RPMI8226 (cell line): ENCODE results near the gene C9.
"Not testable (repeated sequence)": the region's sequence is repeated elsewhere in the genome, so short reads cannot be mapped to it uniquely, and the experiment has no call there.

ENCODE experiments used
- DNase-seq: peaks from one replicate; pipeline ENCODE4 v3.0.0-alpha.2; 2015

Gene C9

DNA sequence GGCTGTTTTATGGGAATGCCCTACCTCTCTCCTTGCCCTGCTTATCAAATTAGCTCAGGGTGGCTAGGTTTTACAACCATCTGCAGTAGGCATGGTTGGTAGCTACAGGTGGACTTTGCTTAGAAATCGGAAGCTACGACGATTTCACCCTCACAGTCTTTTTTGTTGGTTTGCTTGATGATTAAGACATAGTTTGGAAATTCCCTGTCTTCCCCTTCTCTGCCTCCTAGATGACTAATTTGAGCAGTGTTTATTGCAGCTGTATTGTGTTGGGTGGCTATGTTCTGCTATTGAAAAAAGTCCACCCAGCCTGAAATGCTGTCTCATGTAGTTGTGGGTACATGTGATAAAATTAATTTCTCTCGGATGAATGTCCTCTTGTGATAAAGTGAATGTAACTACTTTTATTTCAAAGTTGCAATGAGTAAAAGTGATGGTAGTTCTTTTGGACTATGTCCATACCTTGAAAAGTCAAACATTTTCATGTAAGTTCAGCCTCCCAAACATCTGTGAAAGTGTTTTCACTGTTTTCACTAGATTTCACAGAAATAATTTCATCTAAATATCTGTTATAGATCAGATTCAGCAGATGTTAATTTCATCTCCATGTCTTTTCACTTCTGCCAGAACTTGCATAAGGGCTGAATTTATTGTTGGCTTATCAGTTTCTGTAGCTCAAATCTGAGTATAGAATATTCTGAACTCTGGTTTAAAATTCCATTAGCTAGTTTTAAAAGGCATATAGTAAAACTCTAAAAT lies 107.6 kb downstream of the C9 start:
- DNase-seq: no peak

DNA sequence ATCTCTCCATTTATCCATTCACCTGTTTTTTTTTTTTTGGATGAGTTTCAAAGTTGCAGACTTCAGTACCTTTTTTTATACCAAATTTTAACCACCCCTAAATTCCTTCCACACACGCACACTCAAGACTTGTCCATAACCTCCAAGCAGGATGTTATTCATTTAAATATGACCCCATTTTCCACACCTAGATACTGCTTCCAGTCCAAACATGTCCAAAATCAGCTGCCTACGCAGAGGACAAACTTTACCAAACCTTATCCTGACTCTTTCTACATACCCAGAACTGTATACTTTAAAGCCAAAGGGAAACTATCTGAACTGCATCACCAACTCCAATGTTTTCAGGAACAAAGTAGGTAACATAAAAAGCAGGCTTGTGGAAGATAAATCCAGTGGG lies 108.9 kb downstream of the C9 start:
- no peak for DNase-seq

DNA sequence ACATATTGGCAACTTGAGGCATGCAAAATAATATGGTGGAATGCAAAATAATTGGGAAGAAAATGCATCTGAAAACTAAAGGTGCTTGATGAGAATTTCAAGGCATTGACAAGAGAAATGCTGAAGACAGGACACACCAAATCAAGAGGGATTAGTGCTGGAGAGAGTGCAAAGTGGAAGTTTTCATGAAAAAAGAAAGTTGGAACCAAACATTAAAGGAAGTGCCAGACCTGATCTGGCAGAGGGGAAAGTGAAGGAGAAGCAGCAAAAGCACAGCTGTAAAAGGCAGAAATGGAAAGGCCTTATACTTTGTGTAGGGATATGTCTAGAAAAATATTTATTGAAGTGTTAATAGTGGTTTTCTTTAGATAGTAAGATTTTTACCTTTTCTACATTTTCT lies 109.6 kb downstream of the C9 start:
- DNase-seq: no peak

DNA sequence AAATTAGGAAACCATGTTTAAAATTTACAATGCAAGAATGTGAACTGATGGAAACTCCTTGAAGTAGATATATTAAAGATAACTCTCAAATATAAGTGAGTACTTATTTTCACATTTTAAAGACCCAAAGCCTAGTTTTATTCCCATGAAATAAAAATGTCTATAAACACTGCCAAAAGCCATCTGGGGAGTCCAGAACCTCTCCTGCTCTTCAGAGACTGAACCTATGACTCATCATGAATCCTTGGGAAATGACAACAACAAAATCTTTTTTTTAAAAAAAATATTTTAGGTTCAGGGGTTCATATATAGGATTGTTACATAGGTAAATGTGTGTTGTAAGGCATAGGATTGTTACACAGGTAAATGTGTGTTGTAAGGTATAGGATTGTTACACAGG lies 111.1 kb downstream of the C9 start:
- no peak for DNase-seq

DNA sequence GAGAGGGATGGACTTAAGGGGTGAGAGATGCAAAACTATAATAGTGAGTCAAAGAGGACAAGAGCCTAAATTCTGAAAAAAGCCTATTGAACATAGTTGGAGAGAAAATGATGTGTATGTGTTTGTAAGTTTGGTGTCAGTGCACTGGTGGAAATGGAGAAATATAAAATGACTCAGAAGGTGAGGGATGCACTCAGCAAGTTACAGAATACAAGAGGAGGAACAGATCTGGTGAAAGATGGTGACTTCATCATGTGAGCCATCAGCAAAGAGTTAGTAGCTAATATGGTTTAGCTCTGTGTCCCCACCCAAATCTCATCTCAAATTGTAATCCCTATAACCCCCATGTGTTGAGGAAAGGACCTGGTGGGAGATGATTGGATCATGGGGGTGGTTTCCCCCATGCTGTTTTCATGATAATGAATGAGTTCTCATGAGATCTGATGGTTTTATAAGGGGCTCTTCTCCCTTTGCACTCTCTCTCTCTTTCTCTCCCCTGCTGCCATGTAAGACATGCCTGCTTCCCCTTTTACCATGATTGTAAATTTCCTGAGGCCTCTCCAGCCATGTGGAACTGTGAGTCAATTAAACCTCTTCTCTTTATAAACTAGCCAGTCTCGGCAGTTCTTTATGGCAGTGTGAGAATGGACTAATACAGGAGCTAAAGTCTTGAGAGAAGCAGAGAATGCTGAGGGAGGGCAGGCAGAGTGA lies 114.6 kb downstream of the C9 start:
- no peak for DNase-seq

DNA sequence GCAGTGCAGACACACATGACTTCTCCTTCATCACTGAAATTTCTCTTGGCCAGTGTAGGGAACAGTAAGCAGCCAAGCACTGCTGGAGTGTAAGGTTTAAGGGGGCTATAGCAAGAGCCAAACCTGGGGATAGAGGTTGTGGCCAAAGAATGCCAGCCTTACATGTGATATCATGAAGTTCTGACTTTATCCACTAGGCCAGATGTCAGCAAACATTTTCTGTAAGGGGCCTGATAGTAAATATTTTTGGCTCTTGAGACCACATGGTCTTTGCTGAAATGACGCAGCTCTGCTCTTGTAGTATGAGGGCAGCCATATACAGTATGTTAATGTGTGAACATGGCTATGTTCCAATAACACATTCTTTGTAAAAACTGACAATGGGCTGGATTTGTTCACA lies 115.2 kb downstream of the C9 start:
- DNase-seq: no peak

DNA sequence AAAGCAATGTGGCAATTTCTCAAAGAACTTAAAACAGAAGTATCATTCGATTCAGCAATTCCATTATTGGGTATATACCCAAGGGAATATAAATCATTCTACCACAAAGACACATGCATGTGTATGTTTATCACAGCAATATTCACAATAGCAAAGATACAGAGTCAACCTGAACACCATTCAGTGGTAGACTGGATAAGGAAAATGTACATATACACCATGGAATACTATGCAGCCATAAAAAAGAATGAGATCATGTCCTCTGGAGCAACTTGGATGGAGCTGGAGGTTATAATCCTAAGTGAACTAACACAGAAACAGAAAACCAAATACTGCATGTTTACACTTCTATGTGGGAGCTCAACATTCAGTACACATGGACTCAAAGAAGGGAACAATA lies 123.5 kb downstream of the C9 start:
- DNase-seq: no peak

DNA sequence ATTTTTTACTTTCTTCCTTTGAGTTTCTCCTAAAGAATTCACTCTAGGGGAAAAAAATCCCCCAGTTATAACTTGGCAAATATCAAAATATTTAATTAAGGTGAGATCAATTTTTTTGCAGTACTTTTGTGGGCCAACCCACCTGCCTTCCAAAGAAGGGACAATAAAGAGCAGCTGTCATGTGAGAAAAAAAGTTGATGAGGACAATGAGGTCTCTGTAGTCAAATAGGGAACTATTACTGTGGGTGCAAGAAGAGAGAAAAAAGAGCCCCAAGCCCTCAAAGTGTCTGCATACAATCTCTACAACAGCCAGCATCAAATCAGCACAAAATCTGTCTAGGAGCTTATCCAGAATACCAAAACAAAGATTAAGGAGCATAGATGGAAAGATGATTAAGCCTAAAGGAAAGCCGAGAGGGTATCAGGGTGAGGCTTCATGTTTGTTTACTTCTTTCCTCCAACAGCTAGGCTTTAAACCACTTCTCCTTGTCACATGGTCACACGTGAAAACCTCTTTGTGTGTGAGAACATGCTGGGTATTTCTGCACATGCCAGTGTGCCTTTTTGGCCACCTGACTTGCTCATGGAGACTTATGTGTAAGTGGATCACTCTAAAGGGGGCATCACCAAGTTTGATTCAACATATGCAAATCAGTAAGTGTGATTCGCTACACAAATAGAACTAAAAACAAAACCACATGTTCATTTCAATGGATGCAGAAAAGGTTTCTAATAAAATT lies 125.8 kb downstream of the C9 start:
- no peak for DNase-seq

DNA sequence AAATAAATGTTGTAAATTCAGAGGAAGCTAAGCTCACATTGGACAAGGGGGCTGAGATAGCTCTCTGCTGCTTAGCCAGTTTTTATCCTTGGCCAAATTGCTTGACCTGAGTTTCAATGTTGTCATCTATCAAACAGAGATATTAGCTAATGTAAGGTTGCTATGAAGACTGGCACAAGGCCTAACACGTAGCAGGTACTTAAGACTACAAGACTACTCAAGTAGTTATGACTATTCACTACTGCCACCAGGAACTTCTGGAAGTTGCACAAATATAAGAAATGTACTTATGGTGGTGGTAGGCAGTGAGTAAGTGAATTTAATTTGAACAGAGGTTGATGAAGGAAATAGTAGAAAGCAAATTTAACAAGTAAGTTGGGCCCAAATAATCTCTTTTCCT lies 127.6 kb downstream of the C9 start:
- no peak for DNase-seq

DNA sequence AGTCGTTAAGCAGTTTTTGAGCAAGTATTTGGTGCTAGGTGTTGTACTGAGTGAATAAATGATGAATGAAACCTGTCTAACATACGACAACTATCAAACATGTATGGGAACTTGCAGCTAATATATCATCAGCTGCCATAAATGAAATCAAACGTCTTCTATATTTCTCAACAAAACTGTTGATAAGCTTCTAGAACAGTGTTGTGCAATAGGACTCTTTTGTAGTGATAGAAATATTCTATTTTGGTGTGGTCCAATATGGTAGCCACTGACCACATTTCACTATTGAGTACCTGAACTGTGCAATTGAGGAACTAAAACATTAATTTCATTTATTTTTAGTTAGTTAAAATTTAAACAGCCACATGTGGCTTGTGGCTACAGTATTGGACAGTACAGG lies 128.6 kb downstream of the C9 start:
- no peak for DNase-seq

DNA sequence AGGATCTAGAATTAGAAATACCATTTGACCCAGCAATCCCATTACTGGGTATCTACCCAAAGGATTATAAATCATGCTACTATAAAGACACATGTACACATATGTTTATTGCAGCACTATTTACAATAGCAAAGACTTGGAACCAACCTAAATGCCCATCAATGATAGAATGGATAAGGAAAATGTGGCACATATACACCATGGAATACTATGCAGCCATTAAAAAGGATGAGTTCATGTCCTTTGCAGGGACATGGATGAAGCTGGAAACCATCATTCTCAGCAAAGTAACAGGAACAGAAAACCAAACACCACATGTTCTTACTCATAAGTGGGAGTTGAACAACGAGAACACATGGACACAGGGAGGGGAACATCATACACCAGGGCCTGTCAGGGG lies 129.8 kb downstream of the C9 start:
- DNase-seq: not testable (repeated sequence)
